Osteoblast (primary cell): ENCODE results near the gene IL16. TPM values are rescaled to one million over a fixed set of nuclear protein-coding genes. Genes with fewer than 3 reads are reported as not detected.

Source experiments
- DNase-seq: peaks from one replicate; pipeline ENCODE4 v3.0.0; 2011; ENCODE audit warnings: low spot score, mixed read lengths; ENCODE audit not compliant: insufficient read length; ENCODE audit errors: missing footprints
- H2AFZ ChIP-seq: 2 replicates; pipeline ENCODE4 v1.6.0; 2011; ENCODE audit warnings: mild to moderate bottlenecking, low read length
- H3K27ac ChIP-seq: 2 replicates; pipeline ENCODE4 v1.5.1; 2011; ENCODE audit warnings: mild to moderate bottlenecking, low read depth, low read length, moderate library complexity
- H3K27me3 ChIP-seq: 2 replicates; pipeline ENCODE4 v1.6.0; 2012; ENCODE audit warnings: mild to moderate bottlenecking, control low read depth, inconsistent platforms, low read length, moderate library complexity; ENCODE audit not compliant: insufficient read depth
- H3K36me3 ChIP-seq: 2 replicates; pipeline ENCODE4 v1.5.1; 2011; ENCODE audit warnings: mild to moderate bottlenecking, low read length, control low read depth, moderate library complexity; ENCODE audit not compliant: insufficient read depth
- H3K4me1 ChIP-seq: 2 replicates; pipeline ENCODE4 v1.5.1; 2011; ENCODE audit warnings: mild to moderate bottlenecking, low read length, control low read depth, moderate library complexity; ENCODE audit not compliant: insufficient read depth
- H3K4me2 ChIP-seq: 2 replicates; pipeline ENCODE4 v1.6.0; 2011; ENCODE audit warnings: mild to moderate bottlenecking, low read length; ENCODE audit not compliant: insufficient read depth
- H3K4me3 ChIP-seq: fragments of 200-600 bp; sonication (generic); 3 replicates; pipeline ENCODE4 v1.5.1; 2012; ENCODE audit warnings: mild to moderate bottlenecking, low read length, inconsistent platforms; ENCODE audit not compliant: insufficient read depth
- H3K79me2 ChIP-seq: 2 replicates; pipeline ENCODE4 v1.6.0; 2012; ENCODE audit warnings: mild to moderate bottlenecking, low read length, control low read depth, inconsistent platforms; ENCODE audit not compliant: insufficient read depth
- H3K9me3 ChIP-seq: 2 replicates; pipeline ENCODE4 v1.5.1; 2011; ENCODE audit warnings: low read depth, low read length, control low read depth
- H4K20me1 ChIP-seq: 2 replicates; pipeline ENCODE4 v1.6.0; 2012; ENCODE audit warnings: mild to moderate bottlenecking, low read length, control low read depth; ENCODE audit not compliant: insufficient read depth
- CTCF ChIP-seq: IDR thresholded peaks from 2 replicates; pipeline ENCODE4 v1.5.1; 2011; ENCODE audit warnings: mild to moderate bottlenecking, low read depth, low read length, moderate library complexity; ENCODE audit errors: extremely low read depth
- total RNA-seq: library from RNA; depleted of rRNA; stranded (reverse); fragments of >200 nt; gene quantifications from 2 replicates; pipeline ENCODE4 v1.2.3, GENCODE V29; 2012

Gene IL16
- total RNA-seq, 1 donor, result 6.5 TPM

GRCh38 chr15:81332326-81332725, 135.6 kb downstream of the IL16 start:
- no peak overlapping the region for H3K4me2 ChIP-seq
- H3K9me3 ChIP-seq, result no peaks in the 10 kb centered on the region
- H3K27ac ChIP-seq, result no peak overlapping the region
- H2AFZ ChIP-seq, result no peak overlapping the region
- no peaks in the 10 kb centered on the region for H3K27me3 ChIP-seq
- no peak overlapping the region for H3K4me3 ChIP-seq
- H4K20me1 ChIP-seq, result no peaks in the 10 kb centered on the region
- no peak for TF ChIP-seq CTCF
- no peak for DNase-seq
- no peaks in the 10 kb centered on the region for H3K36me3 ChIP-seq
- H3K79me2 ChIP-seq, result no peaks in the 10 kb centered on the region
- peaks cover 20% of the 10 kb centered on the region for H3K4me1 ChIP-seq

- H3K4me1 ChIP-seq, result peaks cover 23% of the 10 kb centered on the region
- no peaks in the 10 kb centered on the region for H3K36me3 ChIP-seq
- no peak overlapping the region for H2AFZ ChIP-seq
- no peak for DNase-seq
- no peaks in the 10 kb centered on the region for H3K27me3 ChIP-seq
- no peaks in the 10 kb centered on the region for H3K79me2 ChIP-seq
- no peaks in the 10 kb centered on the region for H4K20me1 ChIP-seq
- TF ChIP-seq CTCF, result no peak
- H3K9me3 ChIP-seq, result no peaks in the 10 kb centered on the region
- no peak overlapping the region for H3K4me2 ChIP-seq
- H3K27ac ChIP-seq, result no peak overlapping the region
- no peak overlapping the region for H3K4me3 ChIP-seq
These were observed 136.7 kb downstream of the IL16 start for GRCh38 chr15:81333363-81333762.

GRCh38 chr15:81334768-81335435, 138.2 kb downstream of the IL16 start:
- H3K9me3 ChIP-seq, result no peaks in the 10 kb centered on the region
- no peak for DNase-seq
- H3K79me2 ChIP-seq, result no peaks in the 10 kb centered on the region
- H3K4me2 ChIP-seq, result no peak overlapping the region
- no peak for TF ChIP-seq CTCF
- H4K20me1 ChIP-seq, result no peaks in the 10 kb centered on the region
- peaks cover 36% of the 10 kb centered on the region for H3K4me1 ChIP-seq
- no peaks in the 10 kb centered on the region for H3K36me3 ChIP-seq
- H3K27me3 ChIP-seq, result no peaks in the 10 kb centered on the region
- no peak overlapping the region for H3K27ac ChIP-seq
- no peak overlapping the region for H2AFZ ChIP-seq
- no peak overlapping the region for H3K4me3 ChIP-seq

GRCh38 chr15:81335631-81336030, 139.0 kb downstream of the IL16 start:
- H3K36me3 ChIP-seq, result no peaks in the 10 kb centered on the region
- H3K9me3 ChIP-seq, result no peaks in the 10 kb centered on the region
- H2AFZ ChIP-seq, result no peak overlapping the region
- H3K4me2 ChIP-seq, result no peak overlapping the region
- no peak overlapping the region for H3K4me3 ChIP-seq
- H3K27ac ChIP-seq, result no peak overlapping the region
- H3K4me1 ChIP-seq, result peaks cover 34% of the 10 kb centered on the region
- no peaks in the 10 kb centered on the region for H3K27me3 ChIP-seq
- no peaks in the 10 kb centered on the region for H3K79me2 ChIP-seq
- no peak for TF ChIP-seq CTCF
- DNase-seq, result no peak
- no peaks in the 10 kb centered on the region for H4K20me1 ChIP-seq
